WTC11 (cell line): ENCODE measurements around the gene PITPNM3. TPM values are rescaled to one million over a fixed set of nuclear protein-coding genes. Genes with fewer than 3 reads are reported as not detected.

Experiments
- ATAC-seq: fragments of 200-7000 bp; cut with Tn5 transposase; 2 replicates; pipeline ENCODE4 v1.10.0; 2021; ENCODE audit warnings: mild to moderate bottlenecking, moderate library complexity
- CTCF ChIA-PET: fragments of 300-600 bp; sonication (Branson Sonifier 250); formaldehyde crosslinking; loops from one replicate; lab custom pipeline; 2021; ENCODE audit warnings: antibody characterized with exemption; lab: Charles Lee
- POLR2A ChIA-PET: fragments of 350-600 bp; sonication (Branson Sonifier 250); formaldehyde crosslinking; loops from one replicate; lab custom pipeline; 2021; ENCODE audit warnings: antibody characterized with exemption; lab: Charles Lee
- DNase-seq: peaks from one replicate; pipeline ENCODE4 v3.0.0; 2021; ENCODE audit warnings: low spot score
- H3K27ac Mint-ChIP-seq: 2 replicates; pipeline ENCODE4 v1.8.0; 2021; ENCODE audit warnings: mixed read lengths
- H3K27me3 Mint-ChIP-seq: 2 replicates; pipeline ENCODE4 v1.8.0; 2021; ENCODE audit warnings: low read depth, mild to moderate bottlenecking, moderate library complexity, mixed read lengths
- H3K36me3 Mint-ChIP-seq: 2 replicates; pipeline ENCODE4 v1.8.0; 2021; ENCODE audit warnings: mixed read lengths
- H3K4me1 Mint-ChIP-seq: 2 replicates; pipeline ENCODE4 v1.8.0; 2022; ENCODE audit warnings: mixed read lengths
- H3K4me3 Mint-ChIP-seq: 2 replicates; pipeline ENCODE4 v1.8.0; 2021; ENCODE audit warnings: mild to moderate bottlenecking, moderate library complexity, mixed read lengths
- H3K9me3 Mint-ChIP-seq: 2 replicates; pipeline ENCODE4 v1.8.0; 2021; ENCODE audit warnings: mixed read lengths
- ARID4B ChIP-seq: sonication (generic); formaldehyde crosslinking; IDR thresholded peaks from 2 replicates; pipeline ENCODE4 v1.8.0; 2023; ENCODE audit warnings: missing genetic modification reagents, mild to moderate bottlenecking, borderline replicate concordance
- E2F5 ChIP-seq: sonication (generic); formaldehyde crosslinking; IDR thresholded peaks from 2 replicates; pipeline ENCODE4 v1.8.1; 2022; ENCODE audit warnings: mild to moderate bottlenecking, moderate library complexity, missing genetic modification reagents
- MXD4 ChIP-seq: fragments of 250-450 bp; sonication (Bioruptor Pico); IDR thresholded peaks from 2 replicates; pipeline ENCODE4 v1.8.0; 2021; ENCODE audit warnings: mild to moderate bottlenecking, moderate library complexity, borderline replicate concordance
- NFYB ChIP-seq: sonication (generic); formaldehyde crosslinking; conservative IDR thresholded peaks from 2 replicates; pipeline ENCODE4 v1.8.0; 2022; ENCODE audit warnings: low read depth, missing genetic modification reagents
- NR3C1 ChIP-seq: sonication (generic); formaldehyde crosslinking; conservative IDR thresholded peaks from 2 replicates; pipeline ENCODE4 v1.8.1; 2023; ENCODE audit warnings: low read depth, mild to moderate bottlenecking, missing genetic modification reagents
- PRRX2 ChIP-seq: fragments of 250-450 bp; sonication (Bioruptor Pico); IDR thresholded peaks from 2 replicates; pipeline ENCODE4 v1.8.0; 2021; ENCODE audit warnings: mild to moderate bottlenecking
- RORB ChIP-seq: fragments of 250-450 bp; sonication (Bioruptor Pico); IDR thresholded peaks from 2 replicates; pipeline ENCODE4 v1.9.0; 2021; ENCODE audit warnings: mild to moderate bottlenecking
- SMAD4 ChIP-seq: sonication (generic); formaldehyde crosslinking; IDR thresholded peaks from 2 replicates; pipeline ENCODE4 v1.8.0; 2022; ENCODE audit warnings: mild to moderate bottlenecking, missing genetic modification reagents
- TCF7 ChIP-seq: sonication (generic); formaldehyde crosslinking; IDR thresholded peaks from 2 replicates; pipeline ENCODE4 v1.8.0; 2022; ENCODE audit warnings: mild to moderate bottlenecking, low read depth, missing genetic modification reagents, moderate library complexity
- ZBTB21 ChIP-seq: sonication (generic); formaldehyde crosslinking; IDR thresholded peaks from 2 replicates; pipeline ENCODE4 v1.8.1; 2023; ENCODE audit warnings: mild to moderate bottlenecking, missing genetic modification reagents, borderline replicate concordance
- total RNA-seq: library from RNA; stranded (reverse); gene quantifications from 3 replicates; pipeline ENCODE4 v1.2.3, GENCODE V29; 2021
- TF ChIP-seq, protein P1 (sequence below): fragments of 250-450 bp; sonication (Bioruptor Pico); IDR thresholded peaks from 2 replicates; pipeline ENCODE4 v1.9.0; 2021; ENCODE audit warnings: mild to moderate bottlenecking
- TF ChIP-seq, protein P2 (sequence below): sonication (generic); formaldehyde crosslinking; IDR thresholded peaks from 2 replicates; pipeline ENCODE4 v1.8.1; 2023; ENCODE audit warnings: mild to moderate bottlenecking, missing genetic modification reagents
- TF ChIP-seq, protein P3 (sequence below): sonication (generic); formaldehyde crosslinking; IDR thresholded peaks from 2 replicates; pipeline ENCODE4 v1.8.1; 2022; ENCODE audit warnings: missing genetic modification reagents, borderline replicate concordance
- TF ChIP-seq, protein P4 (sequence below): fragments of 250-450 bp; sonication (Bioruptor Pico); IDR thresholded peaks from 2 replicates; pipeline ENCODE4 v1.9.0; 2021; ENCODE audit warnings: mild to moderate bottlenecking, borderline replicate concordance
- TF ChIP-seq, protein P5 (sequence below): sonication (generic); formaldehyde crosslinking; IDR thresholded peaks from 2 replicates; pipeline ENCODE4 v1.8.1; 2022; ENCODE audit warnings: low read depth, missing genetic modification reagents, borderline replicate concordance
- TF ChIP-seq, protein P6 (sequence below): fragments of 200-600 bp; IDR thresholded peaks from 2 replicates; pipeline ENCODE4 v1.8.0; 2022; ENCODE audit warnings: antibody characterized with exemption

PITPNM3 gene
- total RNA-seq, 1 experiment from 2014 or later = 2.8 TPM

DNA sequence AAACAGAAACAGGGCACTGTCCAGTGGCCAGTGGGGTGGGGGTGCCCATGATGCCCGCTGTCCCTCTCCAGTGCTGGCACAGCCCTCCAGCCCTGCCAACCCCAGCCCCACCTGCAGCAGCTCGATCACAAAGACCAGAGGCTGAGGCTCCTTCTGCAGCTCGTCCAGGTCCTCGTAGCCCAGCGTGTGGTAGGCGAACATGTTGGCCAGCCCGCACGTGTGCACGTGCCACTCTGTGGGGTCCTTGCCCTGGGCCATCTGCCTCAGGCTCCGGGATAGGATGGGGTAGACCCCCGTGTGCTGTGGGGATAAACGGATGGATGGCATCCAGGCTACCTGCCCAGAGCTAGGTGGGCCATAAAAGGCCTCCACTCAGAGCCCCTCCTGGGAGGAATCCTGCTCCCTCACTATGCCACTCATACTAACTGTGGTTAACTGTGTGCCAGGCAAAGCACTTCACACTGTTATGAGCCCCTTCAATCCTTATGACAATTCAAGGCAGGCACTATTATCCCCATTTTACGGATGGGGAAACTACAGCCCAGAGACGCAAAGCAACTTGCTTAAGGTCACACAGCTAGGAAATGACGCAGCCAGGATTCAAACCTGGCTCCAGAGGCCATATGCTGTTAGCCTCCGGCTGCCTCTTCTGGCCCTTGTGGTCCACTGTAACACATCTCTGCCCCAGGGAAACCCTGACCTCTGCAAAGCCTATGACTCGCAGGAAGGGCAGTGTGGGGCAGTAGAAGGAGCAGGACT is 128.0 kb downstream of the PITPNM3 start:
- no peak for DNase-seq
- ChIA-PET POLR2A (interaction anchor here (0.7 kb wide), 1 partner anchor 1375 kb away, joined by 3 read pairs; no protein-coding TSS in a partner anchor), CTCF (no interaction called here)
- Mint-ChIP-seq H3K4me3 (no peak overlapping the region), H3K4me1 (no peaks in the 10 kb centered on the region), H3K27me3 (no peaks in the 10 kb centered on the region), H3K9me3 (peaks cover 18% of the 10 kb centered on the region), H3K27ac (no peak overlapping the region), H3K36me3 (peaks cover 11% of the 10 kb centered on the region)
- TF ChIP-seq, protein P1, sequence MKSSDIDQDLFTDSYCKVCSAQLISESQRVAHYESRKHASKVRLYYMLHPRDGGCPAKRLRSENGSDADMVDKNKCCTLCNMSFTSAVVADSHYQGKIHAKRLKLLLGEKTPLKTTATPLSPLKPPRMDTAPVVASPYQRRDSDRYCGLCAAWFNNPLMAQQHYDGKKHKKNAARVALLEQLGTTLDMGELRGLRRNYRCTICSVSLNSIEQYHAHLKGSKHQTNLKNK (CRISPR knock-in tag) = no peak
- TF ChIP-seq NR3C1 = no peak
- no peak for TF ChIP-seq RORB (CRISPR knock-in tag)
- no peak for TF ChIP-seq ARID4B (CRISPR knock-in tag)
- TF ChIP-seq TCF7 (CRISPR knock-in tag) = no peak
- TF ChIP-seq ZBTB21 (CRISPR knock-in tag) = no peak
- no peak for TF ChIP-seq SMAD4 (CRISPR knock-in tag)
- TF ChIP-seq E2F5 (CRISPR knock-in tag) = no peak
- TF ChIP-seq, protein P2, sequence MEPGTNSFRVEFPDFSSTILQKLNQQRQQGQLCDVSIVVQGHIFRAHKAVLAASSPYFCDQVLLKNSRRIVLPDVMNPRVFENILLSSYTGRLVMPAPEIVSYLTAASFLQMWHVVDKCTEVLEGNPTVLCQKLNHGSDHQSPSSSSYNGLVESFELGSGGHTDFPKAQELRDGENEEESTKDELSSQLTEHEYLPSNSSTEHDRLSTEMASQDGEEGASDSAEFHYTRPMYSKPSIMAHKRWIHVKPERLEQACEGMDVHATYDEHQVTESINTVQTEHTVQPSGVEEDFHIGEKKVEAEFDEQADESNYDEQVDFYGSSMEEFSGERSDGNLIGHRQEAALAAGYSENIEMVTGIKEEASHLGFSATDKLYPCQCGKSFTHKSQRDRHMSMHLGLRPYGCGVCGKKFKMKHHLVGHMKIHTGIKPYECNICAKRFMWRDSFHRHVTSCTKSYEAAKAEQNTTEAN (CRISPR knock-in tag) = no peak
- TF ChIP-seq MXD4 (CRISPR knock-in tag) = no peak
- TF ChIP-seq, protein P3, sequence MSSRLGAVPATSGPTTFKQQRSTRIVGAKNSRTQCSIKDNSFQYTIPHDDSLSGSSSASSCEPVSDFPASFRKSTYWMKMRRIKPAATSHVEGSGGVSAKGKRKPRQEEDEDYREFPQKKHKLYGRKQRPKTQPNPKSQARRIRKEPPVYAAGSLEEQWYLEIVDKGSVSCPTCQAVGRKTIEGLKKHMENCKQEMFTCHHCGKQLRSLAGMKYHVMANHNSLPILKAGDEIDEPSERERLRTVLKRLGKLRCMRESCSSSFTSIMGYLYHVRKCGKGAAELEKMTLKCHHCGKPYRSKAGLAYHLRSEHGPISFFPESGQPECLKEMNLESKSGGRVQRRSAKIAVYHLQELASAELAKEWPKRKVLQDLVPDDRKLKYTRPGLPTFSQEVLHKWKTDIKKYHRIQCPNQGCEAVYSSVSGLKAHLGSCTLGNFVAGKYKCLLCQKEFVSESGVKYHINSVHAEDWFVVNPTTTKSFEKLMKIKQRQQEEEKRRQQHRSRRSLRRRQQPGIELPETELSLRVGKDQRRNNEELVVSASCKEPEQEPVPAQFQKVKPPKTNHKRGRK (CRISPR knock-in tag) = no peak
- no peak for TF ChIP-seq NFYB
- TF ChIP-seq, protein P4, sequence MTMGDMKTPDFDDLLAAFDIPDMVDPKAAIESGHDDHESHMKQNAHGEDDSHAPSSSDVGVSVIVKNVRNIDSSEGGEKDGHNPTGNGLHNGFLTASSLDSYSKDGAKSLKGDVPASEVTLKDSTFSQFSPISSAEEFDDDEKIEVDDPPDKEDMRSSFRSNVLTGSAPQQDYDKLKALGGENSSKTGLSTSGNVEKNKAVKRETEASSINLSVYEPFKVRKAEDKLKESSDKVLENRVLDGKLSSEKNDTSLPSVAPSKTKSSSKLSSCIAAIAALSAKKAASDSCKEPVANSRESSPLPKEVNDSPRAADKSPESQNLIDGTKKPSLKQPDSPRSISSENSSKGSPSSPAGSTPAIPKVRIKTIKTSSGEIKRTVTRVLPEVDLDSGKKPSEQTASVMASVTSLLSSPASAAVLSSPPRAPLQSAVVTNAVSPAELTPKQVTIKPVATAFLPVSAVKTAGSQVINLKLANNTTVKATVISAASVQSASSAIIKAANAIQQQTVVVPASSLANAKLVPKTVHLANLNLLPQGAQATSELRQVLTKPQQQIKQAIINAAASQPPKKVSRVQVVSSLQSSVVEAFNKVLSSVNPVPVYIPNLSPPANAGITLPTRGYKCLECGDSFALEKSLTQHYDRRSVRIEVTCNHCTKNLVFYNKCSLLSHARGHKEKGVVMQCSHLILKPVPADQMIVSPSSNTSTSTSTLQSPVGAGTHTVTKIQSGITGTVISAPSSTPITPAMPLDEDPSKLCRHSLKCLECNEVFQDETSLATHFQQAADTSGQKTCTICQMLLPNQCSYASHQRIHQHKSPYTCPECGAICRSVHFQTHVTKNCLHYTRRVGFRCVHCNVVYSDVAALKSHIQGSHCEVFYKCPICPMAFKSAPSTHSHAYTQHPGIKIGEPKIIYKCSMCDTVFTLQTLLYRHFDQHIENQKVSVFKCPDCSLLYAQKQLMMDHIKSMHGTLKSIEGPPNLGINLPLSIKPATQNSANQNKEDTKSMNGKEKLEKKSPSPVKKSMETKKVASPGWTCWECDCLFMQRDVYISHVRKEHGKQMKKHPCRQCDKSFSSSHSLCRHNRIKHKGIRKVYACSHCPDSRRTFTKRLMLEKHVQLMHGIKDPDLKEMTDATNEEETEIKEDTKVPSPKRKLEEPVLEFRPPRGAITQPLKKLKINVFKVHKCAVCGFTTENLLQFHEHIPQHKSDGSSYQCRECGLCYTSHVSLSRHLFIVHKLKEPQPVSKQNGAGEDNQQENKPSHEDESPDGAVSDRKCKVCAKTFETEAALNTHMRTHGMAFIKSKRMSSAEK (CRISPR knock-in tag) = no peak
- TF ChIP-seq, protein P5, sequence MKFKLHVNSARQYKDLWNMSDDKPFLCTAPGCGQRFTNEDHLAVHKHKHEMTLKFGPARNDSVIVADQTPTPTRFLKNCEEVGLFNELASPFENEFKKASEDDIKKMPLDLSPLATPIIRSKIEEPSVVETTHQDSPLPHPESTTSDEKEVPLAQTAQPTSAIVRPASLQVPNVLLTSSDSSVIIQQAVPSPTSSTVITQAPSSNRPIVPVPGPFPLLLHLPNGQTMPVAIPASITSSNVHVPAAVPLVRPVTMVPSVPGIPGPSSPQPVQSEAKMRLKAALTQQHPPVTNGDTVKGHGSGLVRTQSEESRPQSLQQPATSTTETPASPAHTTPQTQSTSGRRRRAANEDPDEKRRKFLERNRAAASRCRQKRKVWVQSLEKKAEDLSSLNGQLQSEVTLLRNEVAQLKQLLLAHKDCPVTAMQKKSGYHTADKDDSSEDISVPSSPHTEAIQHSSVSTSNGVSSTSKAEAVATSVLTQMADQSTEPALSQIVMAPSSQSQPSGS (CRISPR knock-in tag) = no peak
- TF ChIP-seq PRRX2 (CRISPR knock-in tag) = no peak
- TF ChIP-seq, protein P6, sequence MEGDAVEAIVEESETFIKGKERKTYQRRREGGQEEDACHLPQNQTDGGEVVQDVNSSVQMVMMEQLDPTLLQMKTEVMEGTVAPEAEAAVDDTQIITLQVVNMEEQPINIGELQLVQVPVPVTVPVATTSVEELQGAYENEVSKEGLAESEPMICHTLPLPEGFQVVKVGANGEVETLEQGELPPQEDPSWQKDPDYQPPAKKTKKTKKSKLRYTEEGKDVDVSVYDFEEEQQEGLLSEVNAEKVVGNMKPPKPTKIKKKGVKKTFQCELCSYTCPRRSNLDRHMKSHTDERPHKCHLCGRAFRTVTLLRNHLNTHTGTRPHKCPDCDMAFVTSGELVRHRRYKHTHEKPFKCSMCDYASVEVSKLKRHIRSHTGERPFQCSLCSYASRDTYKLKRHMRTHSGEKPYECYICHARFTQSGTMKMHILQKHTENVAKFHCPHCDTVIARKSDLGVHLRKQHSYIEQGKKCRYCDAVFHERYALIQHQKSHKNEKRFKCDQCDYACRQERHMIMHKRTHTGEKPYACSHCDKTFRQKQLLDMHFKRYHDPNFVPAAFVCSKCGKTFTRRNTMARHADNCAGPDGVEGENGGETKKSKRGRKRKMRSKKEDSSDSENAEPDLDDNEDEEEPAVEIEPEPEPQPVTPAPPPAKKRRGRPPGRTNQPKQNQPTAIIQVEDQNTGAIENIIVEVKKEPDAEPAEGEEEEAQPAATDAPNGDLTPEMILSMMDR = no peak
- ATAC-seq = no peak
